Esophagus squamous epithelium (tissue), 4 donors: ENCODE data around the gene PNPLA8.

Experiments
- POLR2A ChIP-seq, 4 donors: fragments of 450-650 bp; IDR thresholded peaks; one replicate each; pipeline ENCODE4 v1.6.1; 2017; ENCODE audit warnings: antibody characterized with exemption in 4 of 4, mild to moderate bottlenecking in 4 of 4, moderate library complexity in 3 of 4
- TF ChIP-seq, protein P1 (sequence below), 6 experiments: fragments of 450-650 bp in 4 of 6; fragments of 200-600 bp in 2 of 6; sonication (generic) in 2 of 6; IDR thresholded peaks; one replicate each; pipeline ENCODE4 v1.5.1; 2016 to 2019; ENCODE audit warnings: antibody characterized with exemption in 6 of 6, mild to moderate bottlenecking in 4 of 6, moderate library complexity in 4 of 6

- TF ChIP-seq, protein P1, sequence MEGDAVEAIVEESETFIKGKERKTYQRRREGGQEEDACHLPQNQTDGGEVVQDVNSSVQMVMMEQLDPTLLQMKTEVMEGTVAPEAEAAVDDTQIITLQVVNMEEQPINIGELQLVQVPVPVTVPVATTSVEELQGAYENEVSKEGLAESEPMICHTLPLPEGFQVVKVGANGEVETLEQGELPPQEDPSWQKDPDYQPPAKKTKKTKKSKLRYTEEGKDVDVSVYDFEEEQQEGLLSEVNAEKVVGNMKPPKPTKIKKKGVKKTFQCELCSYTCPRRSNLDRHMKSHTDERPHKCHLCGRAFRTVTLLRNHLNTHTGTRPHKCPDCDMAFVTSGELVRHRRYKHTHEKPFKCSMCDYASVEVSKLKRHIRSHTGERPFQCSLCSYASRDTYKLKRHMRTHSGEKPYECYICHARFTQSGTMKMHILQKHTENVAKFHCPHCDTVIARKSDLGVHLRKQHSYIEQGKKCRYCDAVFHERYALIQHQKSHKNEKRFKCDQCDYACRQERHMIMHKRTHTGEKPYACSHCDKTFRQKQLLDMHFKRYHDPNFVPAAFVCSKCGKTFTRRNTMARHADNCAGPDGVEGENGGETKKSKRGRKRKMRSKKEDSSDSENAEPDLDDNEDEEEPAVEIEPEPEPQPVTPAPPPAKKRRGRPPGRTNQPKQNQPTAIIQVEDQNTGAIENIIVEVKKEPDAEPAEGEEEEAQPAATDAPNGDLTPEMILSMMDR (IDR thresholded peaks at IDR 0.05), result no peak
- no peak for TF ChIP-seq POLR2A (IDR thresholded peaks at IDR 0.05)
These were observed 101.9 kb downstream of the PNPLA8 start for GRCh38 chr7:108424013-108424412.
